Caco-2 (cell line): ENCODE data around the gene NKX3-2. TPM values are rescaled to one million over a fixed set of nuclear protein-coding genes. Genes with fewer than 3 reads are reported as not detected.

ENCODE experiments used
- BruUV-seq: library from RNA; stranded (reverse); fragments of 400-500 nt; replicated peaks from 2 replicates; lab custom pipeline; 2021; lab: Mats Ljungman, UMichigan
- CTCF ChIA-PET: fragments of 300-600 bp; sonication (Branson Sonifier 250); formaldehyde crosslinking; loops from one replicate; lab custom pipeline; 2022; ENCODE audit warnings: antibody characterized with exemption; lab: Charles Lee
- POLR2A ChIA-PET: fragments of 300-600 bp; sonication (Branson Sonifier 250); formaldehyde crosslinking; loops from one replicate; lab custom pipeline; 2022; ENCODE audit warnings: antibody characterized with exemption; lab: Charles Lee
- DNase-seq, 2 experiments: peaks; one replicate each; pipeline versions ENCODE4 v3.0.0 to v3.0.0-alpha.2; 2020 to 2022
- H3K27me3 ChIP-seq: replicated peaks from 2 replicates; pipeline ENCODE4 v1.6.0; 2011; ENCODE audit warnings: low read length; ENCODE audit not compliant: control insufficient read depth, insufficient read depth
- H3K36me3 ChIP-seq: 2 replicates; pipeline ENCODE4 v1.5.1; 2011; ENCODE audit warnings: low read length; ENCODE audit not compliant: control insufficient read depth, insufficient read depth
- H3K4me1 ChIP-seq: fragments of 250-450 bp; sonication (Bioruptor Pico); 2 replicates; pipeline ENCODE4 v1.5.1; 2020; ENCODE audit warnings: mild to moderate bottlenecking
- H3K4me3 ChIP-seq: 2 replicates; pipeline ENCODE4 v1.5.1; 2011; ENCODE audit warnings: low read depth, mild to moderate bottlenecking, control low read depth, low read length
- H3K9me3 ChIP-seq: fragments of 250-450 bp; sonication (Bioruptor Pico); 2 replicates; pipeline ENCODE4 v1.5.1; 2020; ENCODE audit warnings: mild to moderate bottlenecking, moderate library complexity
- H3K27ac Mint-ChIP-seq: one replicate; pipeline ENCODE4 v1.8.0; 2022; ENCODE audit warnings: mixed read lengths; ENCODE audit not compliant: unreplicated experiment
- H3K27me3 Mint-ChIP-seq: one replicate; pipeline ENCODE4 v1.8.0; 2022; ENCODE audit warnings: mixed read lengths; ENCODE audit not compliant: insufficient read depth, unreplicated experiment
- H3K36me3 Mint-ChIP-seq: one replicate; pipeline ENCODE4 v1.8.0; 2022; ENCODE audit warnings: mild to moderate bottlenecking, mixed read lengths; ENCODE audit not compliant: insufficient read depth, unreplicated experiment
- H3K4me1 Mint-ChIP-seq: one replicate; pipeline ENCODE4 v1.8.0; 2022; ENCODE audit warnings: low read depth, mixed read lengths; ENCODE audit not compliant: unreplicated experiment
- H3K4me3 Mint-ChIP-seq: one replicate; pipeline ENCODE4 v1.8.0; 2022; ENCODE audit warnings: mild to moderate bottlenecking, moderate library complexity, mixed read lengths; ENCODE audit not compliant: unreplicated experiment
- H3K9me3 Mint-ChIP-seq: one replicate; pipeline ENCODE4 v1.8.0; 2022; ENCODE audit warnings: mixed read lengths; ENCODE audit not compliant: unreplicated experiment
- intact Hi-C: fragments of 100-400 bp; cut with micrococcal nuclease; formaldehyde crosslinking; loops from one replicate; pipeline ENCODE4 v1.10.0; 2022; ENCODE audit not compliant: unreplicated experiment
- total RNA-seq: library from RNA; stranded (reverse); gene quantifications from 2 replicates; pipeline ENCODE4 v1.2.3, GENCODE V29; 2022
- TF ChIP-seq, protein P1 (sequence below), 2 experiments: fragments of 200-600 bp in 1 of 2; IDR thresholded peaks; 1 replicate in 1 of 2; 2 replicates in 1 of 2; pipeline versions ENCODE4 v1.5.1 to v1.8.0; 2011 to 2022; ENCODE audit warnings: antibody characterized with exemption in 1 of 2, control low read depth in 1 of 2, inconsistent platforms in 1 of 2, low read depth in 1 of 2, low read length in 1 of 2, mild to moderate bottlenecking in 1 of 2, moderate library complexity in 1 of 2; ENCODE audit not compliant: insufficient read depth in 1 of 2, severe bottlenecking in 1 of 2, unreplicated experiment in 1 of 2

The NKX3-2 gene
- total RNA-seq, 1 experiment from 2014 or later, result 2.4 TPM

DNA sequence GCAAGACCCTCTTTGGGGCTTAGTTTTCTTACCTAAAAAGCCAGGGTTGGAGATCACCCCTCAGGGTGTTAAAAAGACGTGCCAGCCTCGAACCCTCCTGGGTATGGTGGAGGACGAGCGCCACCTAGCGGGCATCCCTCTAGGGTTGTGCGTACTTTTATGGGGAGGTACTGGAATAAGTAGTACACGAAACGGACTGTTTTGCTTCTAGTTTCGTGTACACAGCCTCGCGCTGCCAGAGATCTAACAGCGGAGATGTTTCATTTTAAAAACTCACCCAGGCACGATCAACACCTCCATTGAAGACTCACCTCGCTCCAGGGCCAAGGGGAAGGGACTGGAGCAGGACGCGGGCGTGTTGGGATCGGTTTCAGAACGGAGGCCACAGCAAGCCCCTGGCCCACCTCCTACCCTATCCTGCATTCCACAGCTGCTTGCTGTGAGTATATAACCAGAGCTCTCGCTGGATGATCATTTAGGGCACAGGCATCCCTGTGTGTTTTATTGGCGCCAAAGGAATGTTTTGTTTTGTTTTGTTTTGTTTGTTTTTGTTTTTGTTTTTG, 4.8 kb upstream of the NKX3-2 start:
- Histone ChIP-seq H3K4me3 (peak overlapping the region; percentile 50), H3K27me3 (no peaks in the 10 kb centered on the region), H3K4me1 (no peaks in the 10 kb centered on the region), H3K36me3 (no peaks in the 10 kb centered on the region), H3K9me3 (no peaks in the 10 kb centered on the region)
- peak overlapping the region; percentile 80 for H3K4me3 Mint-ChIP-seq
- peaks cover 7% of the 10 kb centered on the region for H3K36me3 Mint-ChIP-seq
- DNase-seq, result peak; percentile 83 to 88
- ChIA-PET CTCF (no interaction called here), POLR2A (no interaction called here)
- no peaks in the 10 kb centered on the region for H3K4me1 Mint-ChIP-seq
- peaks cover 8% of the 10 kb centered on the region for H3K27me3 Mint-ChIP-seq
- peak overlapping the region; percentile 64 for H3K27ac Mint-ChIP-seq
- intact Hi-C loops, result loop anchor here (1.0 to 10.0 kb wide), 6 partner anchors 144 to 820 kb away; no protein-coding TSS in a partner anchor
- no TSS peak for BruUV-seq
- no peaks in the 10 kb centered on the region for H3K9me3 Mint-ChIP-seq
- TF ChIP-seq, protein P1, sequence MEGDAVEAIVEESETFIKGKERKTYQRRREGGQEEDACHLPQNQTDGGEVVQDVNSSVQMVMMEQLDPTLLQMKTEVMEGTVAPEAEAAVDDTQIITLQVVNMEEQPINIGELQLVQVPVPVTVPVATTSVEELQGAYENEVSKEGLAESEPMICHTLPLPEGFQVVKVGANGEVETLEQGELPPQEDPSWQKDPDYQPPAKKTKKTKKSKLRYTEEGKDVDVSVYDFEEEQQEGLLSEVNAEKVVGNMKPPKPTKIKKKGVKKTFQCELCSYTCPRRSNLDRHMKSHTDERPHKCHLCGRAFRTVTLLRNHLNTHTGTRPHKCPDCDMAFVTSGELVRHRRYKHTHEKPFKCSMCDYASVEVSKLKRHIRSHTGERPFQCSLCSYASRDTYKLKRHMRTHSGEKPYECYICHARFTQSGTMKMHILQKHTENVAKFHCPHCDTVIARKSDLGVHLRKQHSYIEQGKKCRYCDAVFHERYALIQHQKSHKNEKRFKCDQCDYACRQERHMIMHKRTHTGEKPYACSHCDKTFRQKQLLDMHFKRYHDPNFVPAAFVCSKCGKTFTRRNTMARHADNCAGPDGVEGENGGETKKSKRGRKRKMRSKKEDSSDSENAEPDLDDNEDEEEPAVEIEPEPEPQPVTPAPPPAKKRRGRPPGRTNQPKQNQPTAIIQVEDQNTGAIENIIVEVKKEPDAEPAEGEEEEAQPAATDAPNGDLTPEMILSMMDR (IDR thresholded peaks at IDR 0.05; ENCODE audit: insufficient read depth in 1 of 2, low read depth in 1 of 2, low read length in 1 of 2, severe bottlenecking in 1 of 2, unreplicated experiment in 1 of 2), result peak; percentile 83 to 91

DNA sequence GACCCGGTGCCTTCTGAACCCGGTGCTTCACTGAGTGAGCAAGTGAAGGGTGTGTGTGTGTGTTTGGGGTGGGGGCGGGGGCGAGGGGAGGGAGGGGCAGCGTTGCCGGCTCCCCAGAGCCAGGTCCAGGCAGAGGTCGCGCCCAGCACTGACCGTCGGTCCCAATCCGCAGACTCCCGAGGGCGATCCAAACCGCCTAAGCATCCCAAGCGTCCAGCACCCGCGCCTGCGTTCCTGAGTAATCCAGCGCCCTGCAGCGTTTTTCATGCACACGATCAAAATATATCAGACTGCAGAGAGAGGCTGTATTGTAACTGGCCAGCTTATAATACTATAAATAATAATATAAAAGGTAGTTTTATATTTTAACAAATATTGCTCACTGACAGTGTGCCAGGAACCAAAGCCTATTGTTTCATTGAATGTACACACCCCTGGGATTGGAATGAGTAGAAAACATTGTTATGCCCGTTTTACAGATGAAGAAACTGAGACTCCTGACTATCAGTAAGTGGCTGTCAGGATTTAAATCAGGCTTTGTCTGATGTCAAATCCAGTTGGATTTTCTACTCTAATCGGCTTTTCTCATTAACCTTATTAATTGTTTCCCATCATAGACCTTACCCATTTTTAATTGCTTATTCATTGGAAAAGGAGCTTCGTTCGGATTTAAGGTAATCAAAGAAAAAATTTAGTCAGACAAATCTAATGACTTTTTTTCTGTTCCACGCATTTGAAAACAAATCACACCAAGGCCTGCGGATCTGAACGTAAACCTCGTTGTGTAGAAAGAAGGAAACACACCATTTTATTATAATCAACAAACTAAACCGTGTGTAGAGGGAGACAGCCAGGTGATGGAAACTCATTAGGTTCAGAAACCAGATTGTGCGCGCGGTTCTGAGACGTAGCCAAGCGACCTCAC, 4.0 kb upstream of the NKX3-2 start:
- POLR2A ChIA-PET, result no interaction called here
- TF ChIP-seq, protein P1 (IDR thresholded peaks at IDR 0.05; ENCODE audit: insufficient read depth in 1 of 2, low read depth in 1 of 2, low read length in 1 of 2, severe bottlenecking in 1 of 2, unreplicated experiment in 1 of 2), result no peak

DNA sequence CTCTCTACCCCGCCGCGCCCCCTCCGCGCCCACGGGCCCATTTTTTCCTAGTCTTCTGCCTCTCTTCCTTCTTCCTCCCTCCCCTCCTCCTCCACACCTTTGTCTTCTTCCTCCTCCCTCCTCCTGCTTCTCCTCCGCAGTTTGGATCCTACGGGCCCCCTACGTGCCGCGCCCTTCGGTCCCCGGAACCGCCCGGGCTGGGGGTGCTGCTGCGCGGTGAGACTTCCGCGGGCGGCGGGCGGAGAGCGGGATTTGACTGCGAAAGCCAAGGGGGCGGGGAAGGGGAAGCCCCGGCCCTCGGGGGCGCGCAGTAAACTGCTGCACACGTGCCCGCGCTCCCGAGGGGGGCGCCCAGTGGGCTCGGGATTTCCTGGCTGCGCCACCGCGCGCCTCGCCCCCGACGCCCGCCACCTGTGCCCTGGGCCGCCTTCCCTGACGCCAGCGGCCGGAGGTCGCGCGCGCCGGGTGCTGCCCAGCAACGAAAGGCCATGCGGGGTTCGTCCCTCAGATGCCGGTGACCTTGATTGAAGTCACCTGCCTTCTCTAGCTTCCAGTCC, 3.3 kb upstream of the NKX3-2 start:
- Mint-ChIP-seq H3K4me3 (peak overlapping the region; percentile 80), H3K9me3 (no peaks in the 10 kb centered on the region), H3K27me3 (peaks cover 8% of the 10 kb centered on the region), H3K27ac (no peak overlapping the region), H3K36me3 (peaks cover 7% of the 10 kb centered on the region), H3K4me1 (no peaks in the 10 kb centered on the region)
- TF ChIP-seq, protein P1 (IDR thresholded peaks at IDR 0.05; ENCODE audit: insufficient read depth in 1 of 2, low read depth in 1 of 2, low read length in 1 of 2, severe bottlenecking in 1 of 2, unreplicated experiment in 1 of 2), result no peak
- no TSS peak for BruUV-seq
- H3K9me3 ChIP-seq, result no peaks in the 10 kb centered on the region
- peak in 1 of 2 experiments; percentile 47 for DNase-seq
- H3K4me1 ChIP-seq, result no peaks in the 10 kb centered on the region
- H3K4me3 ChIP-seq, result peak overlapping the region; percentile 60
- POLR2A ChIA-PET, result no interaction called here
- no peaks in the 10 kb centered on the region for H3K36me3 ChIP-seq
- CTCF ChIA-PET, result no interaction called here
- intact Hi-C loops, result loop anchor here (5.0 to 10.0 kb wide), 4 partner anchors 143 to 420 kb away; no protein-coding TSS in a partner anchor
- no peaks in the 10 kb centered on the region for H3K27me3 ChIP-seq

More for the DNA sequence above, 4.0 kb upstream of the NKX3-2 start:
- Mint-ChIP-seq H3K9me3 (no peaks in the 10 kb centered on the region), H3K27me3 (peaks cover 8% of the 10 kb centered on the region), H3K27ac (peak overlapping the region; percentile 64), H3K36me3 (peaks cover 7% of the 10 kb centered on the region), H3K4me3 (peak overlapping the region; percentile 80), H3K4me1 (no peaks in the 10 kb centered on the region)
- Histone ChIP-seq H3K27me3 (no peaks in the 10 kb centered on the region), H3K4me3 (peak overlapping the region; percentile 60), H3K36me3 (no peaks in the 10 kb centered on the region), H3K9me3 (no peaks in the 10 kb centered on the region), H3K4me1 (no peaks in the 10 kb centered on the region)
- CTCF ChIA-PET, result no interaction called here
- DNase-seq, result peak in 1 of 2 experiments; percentile 17
- no TSS peak for BruUV-seq
- intact Hi-C loops, result loop anchor here (5.0 to 10.0 kb wide), 4 partner anchors 144 to 421 kb away; no protein-coding TSS in a partner anchor
